ENCODE data around the gene FADS1.

Gene FADS1

DNA sequence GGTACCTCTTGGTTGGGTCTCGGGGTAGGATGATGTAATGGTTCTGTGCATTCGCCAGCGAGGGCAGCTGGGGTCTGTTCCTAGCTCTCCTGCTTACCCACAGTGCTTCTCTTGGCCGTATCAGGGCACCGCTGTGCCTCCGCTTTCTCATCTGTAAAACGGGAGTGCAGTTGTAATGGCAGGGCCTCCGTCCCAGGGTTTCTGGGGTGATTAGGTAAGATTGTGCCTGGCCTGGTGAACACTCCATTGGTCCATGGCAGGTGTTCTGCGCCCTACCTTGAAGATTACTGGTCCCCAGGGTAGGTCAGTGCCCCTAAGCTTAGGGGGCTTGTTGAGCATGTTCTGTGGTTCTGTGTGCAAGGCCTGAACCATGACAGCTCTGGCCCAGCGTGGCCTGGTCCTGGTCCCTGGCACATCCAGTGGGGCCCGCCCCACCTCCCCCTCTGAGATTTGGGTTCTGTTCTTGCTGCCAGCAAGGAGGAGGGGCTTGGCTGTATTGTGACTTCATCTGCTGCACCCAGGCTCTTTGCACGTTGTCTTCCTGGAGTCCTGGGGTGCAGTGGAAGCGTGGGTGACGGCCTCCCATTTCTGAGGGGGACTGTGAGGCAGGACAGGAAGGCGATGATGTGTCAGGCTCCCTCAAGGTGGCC, 59.5 kb downstream of the FADS1 start:
- H3K4me3 ChIP-seq (ENCODE audit: low read length) = no peak overlapping the region
- DNase-seq (ENCODE audit: low read depth) = no peak
- TF ChIP-seq, protein P1, sequence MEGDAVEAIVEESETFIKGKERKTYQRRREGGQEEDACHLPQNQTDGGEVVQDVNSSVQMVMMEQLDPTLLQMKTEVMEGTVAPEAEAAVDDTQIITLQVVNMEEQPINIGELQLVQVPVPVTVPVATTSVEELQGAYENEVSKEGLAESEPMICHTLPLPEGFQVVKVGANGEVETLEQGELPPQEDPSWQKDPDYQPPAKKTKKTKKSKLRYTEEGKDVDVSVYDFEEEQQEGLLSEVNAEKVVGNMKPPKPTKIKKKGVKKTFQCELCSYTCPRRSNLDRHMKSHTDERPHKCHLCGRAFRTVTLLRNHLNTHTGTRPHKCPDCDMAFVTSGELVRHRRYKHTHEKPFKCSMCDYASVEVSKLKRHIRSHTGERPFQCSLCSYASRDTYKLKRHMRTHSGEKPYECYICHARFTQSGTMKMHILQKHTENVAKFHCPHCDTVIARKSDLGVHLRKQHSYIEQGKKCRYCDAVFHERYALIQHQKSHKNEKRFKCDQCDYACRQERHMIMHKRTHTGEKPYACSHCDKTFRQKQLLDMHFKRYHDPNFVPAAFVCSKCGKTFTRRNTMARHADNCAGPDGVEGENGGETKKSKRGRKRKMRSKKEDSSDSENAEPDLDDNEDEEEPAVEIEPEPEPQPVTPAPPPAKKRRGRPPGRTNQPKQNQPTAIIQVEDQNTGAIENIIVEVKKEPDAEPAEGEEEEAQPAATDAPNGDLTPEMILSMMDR (IDR thresholded peaks at IDR 0.05; ENCODE audit: insufficient read depth, low read depth, low read length, missing control alignments) = no peak

DNA sequence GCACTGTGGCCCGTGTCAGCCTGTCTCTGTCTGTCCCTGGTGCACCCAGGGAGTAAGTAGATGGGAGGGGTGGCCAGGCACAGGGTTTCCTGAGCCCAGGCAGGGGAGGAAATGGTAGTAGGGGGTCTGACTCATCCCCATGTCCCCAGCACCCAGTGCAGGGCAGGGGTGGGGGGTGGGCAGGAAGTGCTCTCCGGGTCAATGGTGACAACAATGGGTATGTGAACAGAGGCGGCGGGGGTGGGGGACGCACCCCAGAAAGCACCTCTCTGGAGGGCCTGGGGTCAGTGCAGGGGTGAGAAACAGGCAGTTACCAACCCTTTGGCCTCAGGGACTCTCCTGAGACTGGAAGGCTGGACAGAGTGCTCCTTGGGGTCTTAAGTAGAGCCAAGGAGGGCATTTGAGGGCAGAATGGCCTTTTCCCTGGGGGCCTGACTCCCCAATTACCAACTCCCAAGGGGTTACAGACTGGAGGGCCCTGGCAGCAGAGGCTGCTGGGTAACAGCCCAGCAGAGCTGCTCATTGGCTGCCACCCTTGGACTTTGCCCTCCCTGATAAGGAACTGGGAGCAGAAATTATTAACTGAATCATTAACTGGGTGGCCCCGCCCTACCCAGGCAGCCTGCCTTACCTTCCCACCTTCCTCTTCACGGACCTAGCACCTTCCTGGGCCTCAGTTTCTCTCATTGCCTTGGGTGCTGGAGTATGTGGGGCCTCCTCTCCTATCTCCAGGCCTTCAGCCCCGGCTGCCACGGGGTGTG, 60.2 kb downstream of the FADS1 start:
- no peak overlapping the region for H3K4me3 ChIP-seq (ENCODE audit: low read length)
- DNase-seq (ENCODE audit: low read depth) = no peak
- TF ChIP-seq, protein P1 (IDR thresholded peaks at IDR 0.05; ENCODE audit: insufficient read depth, low read depth, low read length, missing control alignments) = no peak

DNA sequence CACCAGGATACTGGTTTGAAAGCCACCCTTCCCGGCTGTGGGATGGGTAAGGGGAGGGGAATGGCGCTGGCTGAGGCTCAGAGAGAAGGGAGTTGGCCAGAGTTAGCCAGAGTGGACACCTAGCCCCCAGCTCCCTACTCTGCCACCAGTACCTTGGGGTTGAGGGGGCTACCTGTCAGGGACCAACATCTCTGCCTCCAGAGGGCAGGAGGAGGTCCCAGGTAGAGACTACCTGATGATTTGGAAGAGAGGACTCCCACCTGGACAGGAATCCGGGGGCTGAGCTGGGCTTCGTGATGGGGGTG, 60.7 kb downstream of the FADS1 start:
- no peak for DNase-seq (ENCODE audit: low read depth)
- no peak overlapping the region for H3K4me3 ChIP-seq (ENCODE audit: low read length)
- TF ChIP-seq, protein P1 (IDR thresholded peaks at IDR 0.05; ENCODE audit: insufficient read depth, low read depth, low read length, missing control alignments) = no peak

DNA sequence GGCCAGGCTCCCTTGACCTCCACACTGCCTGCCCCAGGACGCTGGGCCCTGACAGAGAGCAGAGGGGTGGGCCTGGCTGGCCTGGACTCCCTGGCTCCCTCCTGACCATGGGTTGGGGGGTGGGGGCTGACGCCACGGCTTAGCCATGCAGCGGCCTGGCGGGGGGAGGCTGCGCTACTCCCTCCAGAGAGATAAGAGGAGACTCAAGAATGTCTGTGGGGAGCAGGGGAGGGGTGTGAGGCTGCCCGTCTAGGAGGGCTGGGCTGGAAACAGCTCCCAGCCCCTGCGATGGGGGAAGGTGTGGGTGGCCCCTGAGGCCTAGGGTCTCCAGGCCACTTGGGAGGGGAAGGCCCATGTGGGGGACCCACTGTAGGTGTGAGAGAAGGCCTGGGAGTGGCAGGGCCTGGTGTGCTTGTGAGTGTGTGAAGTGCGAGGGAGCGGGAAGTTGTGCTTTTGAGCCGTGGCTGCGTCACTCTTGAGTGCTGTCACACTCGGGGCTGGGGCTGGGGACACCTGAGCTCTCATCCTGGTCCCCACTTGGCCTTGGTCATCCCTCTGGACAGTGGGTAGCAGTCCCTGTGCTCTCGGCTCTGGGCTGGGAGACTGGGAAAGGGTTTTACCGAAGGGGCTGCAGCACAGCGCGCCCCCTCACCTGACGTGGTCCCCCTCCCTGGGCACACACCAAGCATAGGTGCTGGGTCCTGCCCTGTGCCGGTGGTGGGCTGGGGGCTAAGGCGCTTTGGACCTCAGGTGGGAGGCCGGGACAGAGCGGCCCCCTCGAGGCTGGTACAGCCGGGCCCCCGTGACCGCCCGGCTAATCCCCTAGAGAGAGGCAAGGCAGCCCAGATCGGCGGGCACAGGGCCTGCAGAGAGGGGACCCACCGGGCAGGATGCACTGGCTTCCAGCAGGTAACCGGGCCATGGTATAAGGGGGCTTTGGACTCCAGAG, 62.0 kb downstream of the FADS1 start:
- TF ChIP-seq, protein P1 (IDR thresholded peaks at IDR 0.05; ENCODE audit: insufficient read depth, low read depth, low read length, missing control alignments) = no peak
- no peak for DNase-seq (ENCODE audit: low read depth)
- H3K4me3 ChIP-seq (ENCODE audit: low read length) = no peak overlapping the region

DNA sequence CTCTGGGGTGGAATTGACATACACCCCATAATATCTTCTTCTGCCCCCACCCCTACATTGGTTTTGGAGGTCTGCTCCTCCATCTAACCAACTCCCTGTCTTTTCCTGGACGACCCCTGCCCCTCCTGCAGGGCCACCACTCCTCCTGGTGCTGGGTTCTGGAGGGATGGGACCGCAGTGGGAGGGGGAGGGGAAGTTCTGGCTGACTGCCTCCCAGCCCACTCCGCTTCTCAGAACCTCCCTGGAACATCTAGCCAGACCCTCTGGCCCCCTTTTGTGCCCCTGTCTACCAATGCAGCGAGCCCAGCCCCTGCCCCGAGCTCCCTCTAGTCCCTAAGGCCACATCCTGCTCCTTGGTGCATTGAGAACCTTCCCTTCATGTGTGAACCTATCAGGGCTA, 63.1 kb downstream of the FADS1 start:
- DNase-seq (ENCODE audit: low read depth) = no peak
- no peak overlapping the region for H3K4me3 ChIP-seq (ENCODE audit: low read length)
- TF ChIP-seq, protein P1 (IDR thresholded peaks at IDR 0.05; ENCODE audit: insufficient read depth, low read depth, low read length, missing control alignments) = no peak

DNA sequence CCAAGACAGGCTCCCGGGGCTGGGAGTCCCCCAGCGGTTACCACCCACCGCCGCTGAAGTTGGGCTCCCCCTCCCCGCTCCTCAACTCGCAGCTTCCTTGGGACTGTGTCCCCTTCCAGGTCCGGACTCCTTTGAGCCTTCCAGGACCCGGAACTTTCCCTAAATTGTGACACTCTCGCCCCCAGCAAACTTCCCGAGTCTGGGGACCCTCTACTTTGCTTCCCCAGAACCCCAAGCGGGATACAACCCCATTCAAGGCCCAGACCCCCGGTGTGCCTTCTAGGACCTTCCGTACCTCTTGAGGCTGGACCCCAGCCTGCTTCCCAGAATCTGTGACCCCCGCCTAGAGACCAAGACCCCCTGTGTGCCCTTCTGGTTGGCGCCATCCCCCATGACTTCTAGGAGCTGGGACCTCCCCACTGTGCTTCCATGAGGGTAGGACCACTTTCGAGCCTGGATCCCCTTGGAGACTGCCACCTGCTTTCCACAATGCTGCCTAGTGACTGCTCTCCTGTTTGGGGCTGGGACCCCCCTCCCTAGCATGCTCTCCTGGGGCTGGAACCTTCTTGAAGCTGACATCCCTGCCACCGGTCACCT, 63.8 kb downstream of the FADS1 start:
- H3K4me3 ChIP-seq (ENCODE audit: low read length) = no peak overlapping the region
- no peak for DNase-seq (ENCODE audit: low read depth)
- TF ChIP-seq, protein P1 (IDR thresholded peaks at IDR 0.05; ENCODE audit: insufficient read depth, low read depth, low read length, missing control alignments) = no peak
